HCT116 (cell line): Measurements from ENCODE around the gene NFIA. TPM values are rescaled to one million over a fixed set of nuclear protein-coding genes. Genes with fewer than 3 reads are reported as not detected.

Experiments
- ATAC-seq: fragments of 200-7000 bp; cut with Tn5 transposase; 2 replicates; pipeline ENCODE4 v1.9.1; 2020; ENCODE audit warnings: mild to moderate bottlenecking, moderate library complexity
- BruUV-seq: library from RNA; stranded (reverse); fragments of 400-500 nt; replicated peaks from 2 replicates; lab custom pipeline; 2021; lab: Mats Ljungman, UMichigan
- CTCF ChIA-PET: fragments of 300-600 bp; sonication (Branson Sonifier 250); formaldehyde crosslinking; loops from one replicate; lab custom pipeline; 2021; ENCODE audit warnings: antibody characterized with exemption; lab: Charles Lee
- POLR2A ChIA-PET: fragments of 300-600, 350-600 bp; sonication (Branson Sonifier 250); formaldehyde crosslinking; loops from one replicate; lab custom pipeline; 2021; ENCODE audit warnings: antibody characterized with exemption; lab: Charles Lee
- RAD21 ChIA-PET, 2 experiments: fragments of 300-600 bp; sonication (Branson Sonifier 250); formaldehyde crosslinking; loops; one replicate each; lab custom pipeline; 2023; ENCODE audit warnings: low total read pairs in 2 of 2; ENCODE audit not compliant: uncharacterized antibody in 2 of 2, unreplicated experiment in 2 of 2, low non-redundant PET in 1 of 2; lab: Charles Lee
- DNase-seq: peaks from one replicate; pipeline ENCODE4 v3.0.0-alpha.2; 2010; ENCODE audit warnings: low read depth, low spot score
- H2AFZ ChIP-seq: fragments of 200-600 bp; shearing (Covaris generic), sonication (generic); 2 replicates; pipeline ENCODE4 v1.6.1; 2017; ENCODE audit warnings: low read depth, mixed run types, mixed read lengths, antibody characterized with exemption, low read length; ENCODE audit not compliant: poor library complexity, severe bottlenecking
- H3K27ac ChIP-seq: 2 replicates; pipeline ENCODE4 v1.5.1; 2012; ENCODE audit warnings: low read depth, low read length
- H3K27me3 ChIP-seq: fragments of 200-600 bp; sonication (generic); 2 replicates; pipeline ENCODE4 v1.6.1; 2016; ENCODE audit warnings: mixed run types, low read length, mixed read lengths; ENCODE audit not compliant: insufficient read depth
- H3K36me3 ChIP-seq, 2 experiments: fragments of 200-500 bp in 1 of 2; fragments of 200-600 bp in 1 of 2; sonication (Bioruptor generic) in 1 of 2; sonication (generic) in 1 of 2; 2 replicates each; pipeline versions ENCODE4 v1.5.1 to v1.6.1; 2014 to 2016; ENCODE audit warnings: low read length in 2 of 2, inconsistent platforms in 1 of 2, mixed read lengths in 1 of 2, mixed run types in 1 of 2; ENCODE audit not compliant: insufficient read depth in 2 of 2, control insufficient read depth in 1 of 2
- H3K4me1 ChIP-seq, 2 experiments: fragments of 200-600 bp in 1 of 2; sonication (generic) in 1 of 2; 2 replicates each; pipeline versions ENCODE4 v1.5.1 to v1.6.1; 2012 to 2017; ENCODE audit warnings: low read length in 2 of 2, inconsistent platforms in 1 of 2, mild to moderate bottlenecking in 1 of 2, mixed read lengths in 1 of 2, mixed run types in 1 of 2, moderate library complexity in 1 of 2; ENCODE audit not compliant: insufficient read depth in 2 of 2, control insufficient read depth in 1 of 2
- H3K4me2 ChIP-seq: fragments of 200-600 bp; sonication (generic); 2 replicates; pipeline ENCODE4 v1.6.1; 2017; ENCODE audit warnings: mixed run types, low read length, mixed read lengths
- H3K4me3 ChIP-seq, 2 experiments: fragments of 200-600 bp in 1 of 2; sonication (generic) in 1 of 2; replicated peaks in 1 of 2; 2 replicates each; pipeline ENCODE4 v1.5.1; 2011 to 2016; ENCODE audit warnings: low read length in 2 of 2, control low read depth in 1 of 2, low read depth in 1 of 2, mild to moderate bottlenecking in 1 of 2, mixed read lengths in 1 of 2, mixed run types in 1 of 2
- H3K79me2 ChIP-seq: fragments of 200-600 bp; sonication (generic); 2 replicates; pipeline ENCODE4 v1.6.1; 2017; ENCODE audit warnings: mild to moderate bottlenecking, mixed run types, low read length, moderate library complexity, mixed read lengths; ENCODE audit not compliant: insufficient read depth
- H3K9ac ChIP-seq: fragments of 200-600 bp; sonication (generic); 2 replicates; pipeline ENCODE4 v1.6.1; 2016; ENCODE audit warnings: low read length, mixed read lengths
- H3K9me2 ChIP-seq: fragments of 200-600 bp; sonication (generic), shearing (Covaris generic); 2 replicates; pipeline ENCODE4 v1.6.1; 2017; ENCODE audit warnings: mixed run types, mild to moderate bottlenecking, moderate library complexity; ENCODE audit not compliant: insufficient read depth
- H3K9me3 ChIP-seq, 2 experiments: fragments of 200-500 bp in 1 of 2; fragments of 200-600 bp in 1 of 2; sonication (Bioruptor generic) in 1 of 2; sonication (generic) in 1 of 2; 2 replicates each; pipeline ENCODE4 v1.6.1; 2014 to 2017; ENCODE audit warnings: low read length in 2 of 2, mixed read lengths in 2 of 2, inconsistent platforms in 1 of 2, low read depth in 1 of 2, mild to moderate bottlenecking in 1 of 2, mixed run types in 1 of 2, moderate library complexity in 1 of 2; ENCODE audit not compliant: control insufficient read depth in 1 of 2, insufficient read depth in 1 of 2
- H4K20me1 ChIP-seq: fragments of 200-600 bp; sonication (generic), shearing (Covaris generic); 2 replicates; pipeline ENCODE4 v1.6.1; 2017; ENCODE audit warnings: mixed run types, mild to moderate bottlenecking, moderate library complexity; ENCODE audit not compliant: insufficient read depth
- EGR1 ChIP-seq: IDR thresholded peaks from 2 replicates; pipeline ENCODE4 v1.6.1; 2012; ENCODE audit warnings: low read depth
- EZH2 ChIP-seq: fragments of 200-600 bp; sonication (generic); IDR thresholded peaks from 2 replicates; pipeline ENCODE4 v1.6.1; 2017; ENCODE audit warnings: antibody characterized with exemption, mixed run types
- EZH2phosphoT487 ChIP-seq: fragments of 200-600 bp; IDR thresholded peaks from 2 replicates; pipeline ENCODE4 v1.6.1; 2018; ENCODE audit warnings: antibody characterized with exemption, borderline replicate concordance
- POLR2AphosphoS5 ChIP-seq: IDR thresholded peaks from 2 replicates; pipeline ENCODE4 v1.6.1; 2011; ENCODE audit warnings: mild to moderate bottlenecking, low read depth, low read length, moderate library complexity
- SIN3A ChIP-seq: IDR thresholded peaks from 2 replicates; pipeline ENCODE4 v1.6.1; 2012; ENCODE audit warnings: low read depth
- TCF7L2 ChIP-seq: IDR thresholded peaks from 2 replicates; pipeline ENCODE4 v1.7.0; 2011; ENCODE audit warnings: borderline replicate concordance, inconsistent platforms; ENCODE audit not compliant: insufficient read depth, insufficient read length; ENCODE audit errors: extremely low read depth
- ZFX ChIP-seq: fragments of 450-650 bp; IDR thresholded peaks from 2 replicates; pipeline ENCODE4 v1.6.1; 2017
- intact Hi-C: fragments of 100-400 bp; cut with micrococcal nuclease; formaldehyde crosslinking; loops from 2 replicates; pipeline ENCODE4 v1.10.0; 2022
- total RNA-seq: library from RNA; stranded (reverse); gene quantifications from one replicate; pipeline ENCODE4 v1.2.1, GENCODE V29; 2021; ENCODE audit not compliant: unreplicated experiment
- TF ChIP-seq, protein P1 (sequence below), 3 experiments: fragments of 200-600 bp in 1 of 3; sonication (generic) in 1 of 3; IDR thresholded peaks in 2 of 3; conservative IDR thresholded peaks in 1 of 3; 2 replicates each; pipeline ENCODE4 v1.5.1; 2012 to 2017; ENCODE audit warnings: low read depth in 2 of 3, low read length in 2 of 3, antibody characterized with exemption in 1 of 3, borderline replicate concordance in 1 of 3, control low read depth in 1 of 3, mild to moderate bottlenecking in 1 of 3, mixed read lengths in 1 of 3, mixed run types in 1 of 3, moderate library complexity in 1 of 3; ENCODE audit not compliant: insufficient read depth in 1 of 3

Gene NFIA
- total RNA-seq, 1 experiment from 2014 or later: 17.2 TPM

DNA sequence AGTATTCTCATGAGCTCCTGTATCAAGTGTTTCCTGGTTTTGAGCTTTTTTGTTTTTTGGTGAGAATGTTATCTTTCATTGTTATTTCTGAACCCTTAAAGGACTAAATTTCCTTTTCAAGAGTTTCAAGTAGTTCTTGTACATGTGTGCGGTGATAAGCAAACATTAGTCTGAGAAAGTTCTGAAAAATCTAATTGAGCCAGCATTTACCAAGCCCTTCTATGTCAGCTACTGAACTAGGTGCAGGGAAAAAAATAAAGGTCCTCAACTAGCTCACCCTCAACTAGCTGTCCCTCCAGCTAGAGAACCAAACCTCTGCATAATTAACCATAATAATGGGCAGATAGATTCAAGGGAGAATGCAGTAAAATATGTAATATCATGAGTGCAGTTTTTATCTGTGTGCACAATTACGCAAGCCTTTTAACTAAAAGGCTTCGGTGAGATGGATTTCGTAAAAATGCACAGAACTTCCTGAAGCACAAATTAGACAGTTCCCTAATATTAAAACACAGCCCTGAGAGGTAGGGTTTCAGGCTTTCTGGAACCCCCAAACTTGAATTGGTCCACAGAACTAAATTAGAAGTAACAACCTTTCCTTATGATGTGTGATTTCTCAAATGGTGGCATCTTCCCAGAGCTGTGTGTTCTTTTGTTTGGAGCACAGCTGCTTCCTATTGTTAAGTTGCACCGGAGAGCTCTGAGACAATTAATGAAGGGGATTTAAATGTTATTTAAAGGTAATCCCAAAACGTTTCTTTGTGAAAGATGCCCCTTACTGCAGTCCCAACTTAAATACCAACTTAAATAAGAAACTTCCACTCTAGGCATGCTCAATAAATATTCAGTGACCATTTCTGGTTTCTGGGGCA lies 165.8 kb downstream of the NFIA start:
- RAD21 ChIA-PET: no interaction called here
- H3K4me3 ChIP-seq: no peak overlapping the region
- no peaks in the 10 kb centered on the region for H4K20me1 ChIP-seq
- H3K4me1 ChIP-seq: peaks cover 8 to 11% of the 10 kb centered on the region in 2 experiments; a peak in 3 of 4 replicates
- no peak overlapping the region for H3K9ac ChIP-seq
- no peaks in the 10 kb centered on the region for H3K79me2 ChIP-seq
- BruUV-seq: no TSS peak
- H2AFZ ChIP-seq: no peak overlapping the region
- POLR2A ChIA-PET: no interaction called here
- H3K9me2 ChIP-seq: no peaks in the 10 kb centered on the region
- DNase-seq (no peak), ATAC-seq (no peak)
- no peaks in the 10 kb centered on the region for H3K27me3 ChIP-seq
- CTCF ChIA-PET: no interaction called here
- no peaks in the 10 kb centered on the region for H3K9me3 ChIP-seq
- no peak overlapping the region for H3K4me2 ChIP-seq
- TF ChIP-seq SIN3A: no peak
- TF ChIP-seq TCF7L2: no peak
- TF ChIP-seq, protein P1, sequence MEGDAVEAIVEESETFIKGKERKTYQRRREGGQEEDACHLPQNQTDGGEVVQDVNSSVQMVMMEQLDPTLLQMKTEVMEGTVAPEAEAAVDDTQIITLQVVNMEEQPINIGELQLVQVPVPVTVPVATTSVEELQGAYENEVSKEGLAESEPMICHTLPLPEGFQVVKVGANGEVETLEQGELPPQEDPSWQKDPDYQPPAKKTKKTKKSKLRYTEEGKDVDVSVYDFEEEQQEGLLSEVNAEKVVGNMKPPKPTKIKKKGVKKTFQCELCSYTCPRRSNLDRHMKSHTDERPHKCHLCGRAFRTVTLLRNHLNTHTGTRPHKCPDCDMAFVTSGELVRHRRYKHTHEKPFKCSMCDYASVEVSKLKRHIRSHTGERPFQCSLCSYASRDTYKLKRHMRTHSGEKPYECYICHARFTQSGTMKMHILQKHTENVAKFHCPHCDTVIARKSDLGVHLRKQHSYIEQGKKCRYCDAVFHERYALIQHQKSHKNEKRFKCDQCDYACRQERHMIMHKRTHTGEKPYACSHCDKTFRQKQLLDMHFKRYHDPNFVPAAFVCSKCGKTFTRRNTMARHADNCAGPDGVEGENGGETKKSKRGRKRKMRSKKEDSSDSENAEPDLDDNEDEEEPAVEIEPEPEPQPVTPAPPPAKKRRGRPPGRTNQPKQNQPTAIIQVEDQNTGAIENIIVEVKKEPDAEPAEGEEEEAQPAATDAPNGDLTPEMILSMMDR (IDR thresholded peaks at IDR 0.05 in 2 of 3, conservative IDR thresholded peaks at IDR 0.05 in 1 of 3; ENCODE audit: borderline replicate concordance in 1 of 3, insufficient read depth in 1 of 3, low read depth in 2 of 3, low read length in 2 of 3): no peak
- no peak for TF ChIP-seq EZH2
- TF ChIP-seq ZFX: no peak
- no peak for TF ChIP-seq EZH2phosphoT487
- TF ChIP-seq EGR1: no peak
- TF ChIP-seq POLR2AphosphoS5: no peak
- H3K36me3 ChIP-seq: no peaks in the 10 kb centered on the region
- intact Hi-C loops: no loop called here
- H3K27ac ChIP-seq: no peak overlapping the region
